Thoracic aorta (tissue), 2 donors: Measurements from ENCODE around the gene SUPT20H. TPM values are rescaled to one million over a fixed set of nuclear protein-coding genes. Genes with fewer than 3 reads are reported as not detected.

Experiments
- ATAC-seq: fragments of 150-250 bp; one replicate; pipeline ENCODE4 v1.8.0; 2017; ENCODE audit warnings: low read depth; ENCODE audit not compliant: insufficient number of reproducible peaks, low FRiP score
- DNase-seq: peaks from one replicate; pipeline ENCODE4 v3.0.0-alpha.2; 2020; ENCODE audit warnings: low spot score
- H3K27ac ChIP-seq, 2 donors: fragments of 200-600 bp; sonication (generic); 1 replicate in 1 of 2; 2 replicates in 1 of 2; pipeline ENCODE4 v1.5.1; 2016; ENCODE audit warnings: mild to moderate bottlenecking in 2 of 2, moderate library complexity in 2 of 2
- H3K27me3 ChIP-seq: fragments of 200-600 bp; sonication (generic); replicated peaks from 2 replicates; pipeline ENCODE4 v1.6.0; 2016; ENCODE audit warnings: mild to moderate bottlenecking; ENCODE audit not compliant: insufficient read depth
- H3K36me3 ChIP-seq: fragments of 200-600 bp; sonication (generic); one replicate; pipeline ENCODE4 v1.5.1; 2016
- H3K4me1 ChIP-seq, 2 donors: fragments of 200-600 bp; sonication (generic); 1 replicate in 1 of 2; 2 replicates in 1 of 2; pipeline versions ENCODE4 v1.5.1 to v1.6.0; 2016; ENCODE audit warnings: low read depth in 2 of 2, mild to moderate bottlenecking in 1 of 2; ENCODE audit not compliant: control insufficient read depth in 1 of 2
- H3K4me3 ChIP-seq: fragments of 200-600 bp; sonication (generic); 2 replicates; pipeline ENCODE4 v1.5.1; 2016; ENCODE audit warnings: mild to moderate bottlenecking
- H3K9me3 ChIP-seq: fragments of 200-600 bp; sonication (generic); 2 replicates; pipeline ENCODE4 v1.5.1; 2016
- CTCF ChIP-seq: fragments of 200-600 bp; sonication (generic); IDR thresholded peaks from one replicate; pipeline ENCODE4 v1.5.1; 2019; ENCODE audit warnings: antibody characterized with exemption
- total RNA-seq, 2 donors: library from RNA; depleted of rRNA; stranded (reverse); fragments of >200 nt; gene quantifications; one replicate each; pipeline versions ENCODE4 v1.1.0 to v1.2.3, GENCODE V29; 2016

SUPT20H gene
- total RNA-seq, 2 donors from 2014 or later: 44.5 to 60.1 TPM

DNA sequence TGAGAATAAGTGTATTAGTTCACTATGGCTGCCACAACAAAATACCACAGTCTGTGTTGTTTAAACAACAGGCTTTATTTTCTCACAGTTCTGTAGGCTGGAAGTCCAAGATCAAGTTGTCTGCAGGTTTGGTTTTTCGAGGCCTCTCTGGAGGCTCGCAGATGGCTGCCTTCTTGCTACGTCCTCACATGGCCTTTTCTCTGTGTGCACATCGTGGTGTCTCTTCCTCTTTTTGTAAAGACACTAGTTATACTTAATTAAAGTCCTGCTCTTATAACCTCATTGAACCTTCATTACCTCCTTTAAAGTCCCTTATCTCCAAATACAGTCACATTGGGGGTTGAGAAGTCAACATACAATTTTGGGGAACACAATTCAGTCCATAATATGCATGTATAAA lies 35.4 kb upstream of the SUPT20H start:
- no peaks in the 10 kb centered on the region for H3K4me1 ChIP-seq
- no peak overlapping the region for H3K4me3 ChIP-seq
- no peak for TF ChIP-seq CTCF
- H3K27ac ChIP-seq: no peak overlapping the region
- H3K27me3 ChIP-seq: no peaks in the 10 kb centered on the region
- H3K36me3 ChIP-seq: no peaks in the 10 kb centered on the region
- no peak for ATAC-seq
- no peak for DNase-seq
- H3K9me3 ChIP-seq: no peaks in the 10 kb centered on the region

DNA sequence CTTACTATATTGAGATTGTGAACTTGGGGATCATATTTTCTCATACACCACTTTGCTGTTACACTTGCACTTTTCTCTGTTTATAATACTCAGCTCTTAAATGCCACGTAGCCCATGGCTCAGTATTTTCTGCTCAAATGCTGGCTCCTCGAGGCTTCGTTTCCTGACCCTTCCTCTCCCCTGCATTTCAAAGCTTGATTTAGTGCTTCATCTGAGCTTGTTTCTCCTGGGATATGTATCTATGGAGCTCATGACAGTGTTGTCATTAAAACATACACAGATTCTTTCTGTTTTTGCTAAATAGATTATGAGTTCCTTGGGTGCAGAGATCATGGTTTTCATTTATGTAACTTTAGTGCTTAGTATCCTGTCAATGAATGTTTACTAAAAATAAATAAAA lies 34.6 kb upstream of the SUPT20H start:
- no peak overlapping the region for H3K27ac ChIP-seq
- DNase-seq: no peak
- no peaks in the 10 kb centered on the region for H3K27me3 ChIP-seq
- ATAC-seq: no peak
- no peak for TF ChIP-seq CTCF
- no peaks in the 10 kb centered on the region for H3K9me3 ChIP-seq
- no peaks in the 10 kb centered on the region for H3K4me1 ChIP-seq
- H3K4me3 ChIP-seq: no peak overlapping the region
- H3K36me3 ChIP-seq: no peaks in the 10 kb centered on the region

DNA sequence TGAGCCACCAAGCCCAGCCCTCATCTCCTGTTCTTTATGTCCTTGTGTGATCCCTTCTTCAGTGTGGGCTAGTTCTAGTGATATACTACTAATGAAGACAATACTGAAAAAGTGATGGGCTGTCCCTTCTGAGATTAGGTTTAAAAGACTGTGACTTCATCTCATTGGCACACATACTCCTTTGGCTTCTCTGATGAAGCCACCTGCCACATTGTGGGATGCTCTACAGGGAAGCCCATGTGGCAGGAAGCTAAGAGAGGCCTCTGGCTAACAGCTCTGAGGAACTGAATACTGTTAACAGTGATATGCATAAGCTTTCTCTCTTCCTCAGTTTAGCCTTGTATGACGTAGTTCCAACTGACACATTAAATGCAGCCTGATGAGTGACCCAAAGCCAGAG lies 32.3 kb upstream of the SUPT20H start:
- Histone ChIP-seq H3K36me3 (no peaks in the 10 kb centered on the region), H3K4me1 (no peaks in the 10 kb centered on the region), H3K4me3 (no peak overlapping the region), H3K9me3 (no peaks in the 10 kb centered on the region), H3K27ac (no peak overlapping the region), H3K27me3 (no peaks in the 10 kb centered on the region)
- ATAC-seq: no peak
- TF ChIP-seq CTCF: no peak
- no peak for DNase-seq

- Histone ChIP-seq H3K27ac (no peak overlapping the region), H3K9me3 (no peaks in the 10 kb centered on the region), H3K27me3 (no peaks in the 10 kb centered on the region), H3K4me3 (no peak overlapping the region), H3K4me1 (no peaks in the 10 kb centered on the region), H3K36me3 (no peaks in the 10 kb centered on the region)
- no peak for ATAC-seq
- no peak for DNase-seq
- no peak for TF ChIP-seq CTCF
Observed at GRCh38 chr13:37090912-37091311, 31.4 kb upstream of the SUPT20H start.

- no peaks in the 10 kb centered on the region for H3K9me3 ChIP-seq
- ATAC-seq (no peak), DNase-seq (no peak)
- no peak for TF ChIP-seq CTCF
- H3K27ac ChIP-seq: no peak overlapping the region
- H3K36me3 ChIP-seq: no peaks in the 10 kb centered on the region
- H3K27me3 ChIP-seq: no peaks in the 10 kb centered on the region
- H3K4me3 ChIP-seq: no peak overlapping the region
- H3K4me1 ChIP-seq: no peaks in the 10 kb centered on the region
Observed at GRCh38 chr13:37089495-37089894, 30.0 kb upstream of the SUPT20H start.
